OCI-LY3 (cell line): ENCODE data around the gene KHNYN.

Source experiments
- CTCF ChIP-seq: fragments of 200-600, 300-600 bp; sonication (generic); IDR thresholded peaks from 2 replicates; pipeline ENCODE4 v1.5.1; 2014; ENCODE audit warnings: antibody characterized with exemption, low read length, low read depth
- EZH2phosphoT487 ChIP-seq: fragments of 200-600 bp; shearing (Covaris generic); IDR thresholded peaks from 2 replicates; pipeline ENCODE4 v1.6.1; 2018; ENCODE audit warnings: antibody characterized with exemption, mixed run types, low read depth

- no peak for TF ChIP-seq CTCF
- TF ChIP-seq EZH2phosphoT487: no peak
Measured at GRCh38 chr14:24456980-24457379, 27.2 kb downstream of the KHNYN start.
